ENCODE measurements around the gene ZNF880.
"Not testable (repeated sequence)": the region's sequence is repeated elsewhere in the genome, so short reads cannot be mapped to it uniquely, and the experiment has no call there.

The ZNF880 gene

GRCh38 chr19:52369559-52370340, at the start of gene ZNF880:
Gene ZNF880, plus strand, starts transcription at chr19:52369923. Its CDS starts 43 bp downstream, at chr19:52369966.
- peak; percentile 88 for DNase-seq (ENCODE audit: low spot score)

GRCh38 chr19:52322429-52322828, 47.3 kb upstream of the ZNF880 start:
- no peak for DNase-seq (ENCODE audit: low spot score)

- no peak for DNase-seq (ENCODE audit: low spot score)
Measured at GRCh38 chr19:52331757-52332156, 38.0 kb upstream of the ZNF880 start.

DNA sequence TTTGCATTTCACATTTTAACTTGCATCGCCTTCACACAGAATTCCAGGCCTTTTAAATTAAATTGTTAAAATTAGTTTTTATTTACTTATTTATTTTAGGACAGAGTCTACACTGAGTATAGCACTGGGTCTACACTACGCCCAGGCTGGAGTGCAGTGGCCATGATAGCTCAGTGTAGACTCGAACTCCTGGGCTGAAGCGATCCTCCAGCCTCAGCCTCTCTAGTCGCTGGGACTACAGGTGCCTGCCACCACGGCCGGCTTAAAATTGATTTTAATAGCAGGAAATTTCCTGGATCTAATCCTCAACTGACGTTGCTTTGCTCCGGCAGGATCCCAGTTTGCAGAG, 34.0 kb upstream of the ZNF880 start:
- no peak for DNase-seq (ENCODE audit: low spot score)

GRCh38 chr19:52336117-52336790, 33.5 kb upstream of the ZNF880 start, which contains the start of gene ZNF610:
Gene ZNF610, plus strand, starts transcription at chr19:52336243. Its CDS starts 12,930 bp downstream, at chr19:52349173.
- peak; percentile 86 for DNase-seq (ENCODE audit: low spot score)

- DNase-seq (ENCODE audit: low spot score): no peak
Measured at GRCh38 chr19:52336791-52337381, 32.8 kb upstream of the ZNF880 start.

- not testable (repeated sequence) for DNase-seq (ENCODE audit: low spot score)
Measured at GRCh38 chr19:52339022-52339421, 30.7 kb upstream of the ZNF880 start.

GRCh38 chr19:52343548-52343947, 26.2 kb upstream of the ZNF880 start:
- DNase-seq (ENCODE audit: low spot score): peak; percentile 35

- no peak for DNase-seq (ENCODE audit: low spot score)
Measured at GRCh38 chr19:52345162-52345561, 24.6 kb upstream of the ZNF880 start.

GRCh38 chr19:52351512-52351911, 18.2 kb upstream of the ZNF880 start:
- DNase-seq (ENCODE audit: low spot score): no peak

GRCh38 chr19:52366414-52366824, 3.3 kb upstream of the ZNF880 start:
- no peak for DNase-seq (ENCODE audit: low spot score)

DNA sequence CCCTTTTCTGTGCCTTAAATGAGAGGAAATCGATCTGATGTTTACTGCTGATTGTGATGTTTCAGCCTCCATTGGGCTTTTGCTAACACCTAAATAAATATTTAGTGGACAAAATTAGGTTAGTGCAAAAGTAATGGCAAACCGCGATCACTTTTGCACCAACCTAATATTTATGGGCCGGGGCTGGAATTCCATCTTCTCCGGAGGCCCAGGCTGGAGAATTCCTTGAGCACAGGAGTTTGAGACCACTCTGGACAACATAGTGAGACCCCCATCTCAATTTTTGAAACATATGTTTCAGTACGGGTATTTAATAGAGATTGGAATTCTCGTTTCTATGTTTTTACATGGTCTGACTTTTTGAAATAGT, 603 bp downstream of the ZNF880 start:
- no peak for DNase-seq (ENCODE audit: low spot score)

- DNase-seq (ENCODE audit: low spot score): no peak
Measured at GRCh38 chr19:52391135-52391534, 21.4 kb downstream of the ZNF880 start.

- DNase-seq (ENCODE audit: low spot score): peak; percentile 92
Measured at GRCh38 chr19:52397310-52398080, 27.8 kb downstream of the ZNF880 start, which contains the start of gene ZNF528. Gene ZNF528, plus strand, starts transcription at chr19:52397849. Its CDS starts 4,165 bp downstream, at chr19:52402014.

- peak; percentile 0 for DNase-seq (ENCODE audit: low spot score)
Measured at GRCh38 chr19:52398081-52398441, 28.3 kb downstream of the ZNF880 start.

GRCh38 chr19:52410276-52410675, 40.6 kb downstream of the ZNF880 start:
- no peak for DNase-seq (ENCODE audit: low spot score)

DNA sequence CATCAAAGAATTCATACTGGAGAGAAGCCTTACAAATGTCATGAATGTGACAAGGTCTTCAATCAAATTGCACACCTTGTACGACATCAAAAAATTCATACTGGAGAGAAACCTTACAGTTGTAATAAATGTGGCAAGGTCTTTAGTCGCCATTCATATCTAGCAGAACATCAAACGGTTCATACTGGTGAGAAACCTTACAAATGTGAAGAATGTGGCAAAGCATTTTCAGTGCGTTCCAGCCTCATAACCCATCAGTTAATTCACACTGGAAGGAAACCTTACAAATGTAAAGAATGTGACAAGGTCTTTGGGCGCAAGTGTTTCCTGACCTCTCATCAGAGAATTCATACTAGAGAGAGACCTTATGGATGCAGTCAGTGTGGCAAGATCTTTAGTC, 46.0 kb downstream of the ZNF880 start:
- no peak for DNase-seq (ENCODE audit: low spot score)

DNA sequence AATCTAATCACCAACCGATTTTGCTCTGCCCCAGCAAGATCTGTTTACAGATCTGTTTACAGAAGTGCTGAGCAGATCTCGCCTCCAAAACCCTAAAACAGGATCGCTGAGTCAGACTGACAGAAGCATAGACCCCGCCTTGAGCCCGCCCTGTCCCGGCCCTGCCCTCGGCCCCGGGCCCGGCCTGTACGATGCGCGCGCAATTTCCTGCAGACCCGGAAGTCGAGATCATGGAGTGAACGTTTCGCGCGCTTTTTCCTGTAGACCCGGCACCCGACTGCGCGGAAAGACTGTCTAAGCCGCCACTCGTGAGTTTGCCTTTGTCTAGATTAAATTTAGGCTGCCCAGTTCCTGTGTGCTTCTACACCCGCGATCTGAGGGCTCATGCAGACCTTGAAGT, 59.2 kb downstream of the ZNF880 start, which contains the start of gene ZNF534:
ZNF534 (plus strand) TSS at position 212 of the 400 bp plus-strand sequence. CDS start 2,327 bp downstream, outside the sequence.
- no peak for DNase-seq (ENCODE audit: low spot score)
